Smooth muscle cell of the brain vasculature (primary cell): ENCODE results near the gene YEATS4.

Experiments
- DNase-seq: peaks from one replicate; pipeline ENCODE4 v3.0.0-alpha.2; 2012; ENCODE audit warnings: low read depth, low spot score

YEATS4 gene

DNA sequence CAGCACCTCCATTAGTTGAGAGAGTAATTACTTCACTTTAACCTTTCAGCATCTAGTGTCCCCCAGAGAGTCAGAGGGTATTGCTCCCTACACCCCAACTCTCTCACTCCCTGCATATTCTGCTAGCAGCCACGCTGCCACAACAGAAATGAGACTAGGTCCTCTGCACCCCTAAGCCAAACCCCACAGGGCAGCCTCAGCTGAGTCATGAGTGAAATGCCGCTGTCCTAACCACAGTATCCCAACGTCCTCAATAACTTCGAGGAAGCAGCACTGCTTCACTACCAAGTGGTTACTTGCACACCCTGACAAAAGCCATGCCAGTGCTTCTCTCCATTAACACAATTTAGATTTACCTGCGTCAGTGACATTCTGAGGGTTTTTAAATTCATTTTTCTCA is 18.2 kb upstream of the YEATS4 start:
- no peak for DNase-seq

GRCh38 chr12:69342421-69342820 is 17.1 kb upstream of the YEATS4 start:
- DNase-seq, result no peak

- DNase-seq, result no peak
These were observed 16.2 kb upstream of the YEATS4 start for GRCh38 chr12:69343357-69343756.

DNA sequence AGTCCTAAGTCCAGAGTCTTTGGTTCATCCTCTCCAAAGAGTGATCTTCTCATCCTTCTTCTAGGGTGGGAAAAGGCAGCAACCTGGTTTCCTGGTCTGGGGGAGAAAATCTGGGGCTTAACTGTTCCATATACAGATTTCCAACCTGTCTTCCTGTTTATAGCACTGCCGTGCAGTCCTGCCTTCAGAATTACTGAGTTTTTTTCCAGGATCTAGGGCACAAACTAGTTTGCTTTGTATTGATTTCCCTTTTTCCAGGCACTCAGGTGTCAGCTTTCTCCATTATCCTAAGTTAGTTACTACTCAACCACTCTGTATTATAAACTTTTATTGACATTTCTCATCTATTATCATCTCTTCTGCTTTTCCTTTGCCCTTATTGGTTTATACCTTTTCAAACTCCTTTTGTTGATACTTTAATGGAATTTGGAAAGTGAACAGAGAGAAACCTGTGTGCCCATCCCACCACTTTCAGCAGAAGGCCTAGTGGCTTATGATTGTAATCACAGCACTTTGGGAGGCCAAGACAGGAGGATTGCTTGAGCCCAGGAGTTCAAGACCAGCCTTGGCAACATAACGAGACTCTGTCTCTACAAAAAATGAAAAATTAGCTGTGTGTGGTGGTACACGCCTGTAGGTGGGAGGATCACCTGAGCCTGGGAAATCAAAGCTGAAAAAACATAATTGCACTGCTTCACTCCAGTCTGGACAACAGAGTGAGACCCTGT is 15.5 kb upstream of the YEATS4 start:
- DNase-seq, result no peak

DNA sequence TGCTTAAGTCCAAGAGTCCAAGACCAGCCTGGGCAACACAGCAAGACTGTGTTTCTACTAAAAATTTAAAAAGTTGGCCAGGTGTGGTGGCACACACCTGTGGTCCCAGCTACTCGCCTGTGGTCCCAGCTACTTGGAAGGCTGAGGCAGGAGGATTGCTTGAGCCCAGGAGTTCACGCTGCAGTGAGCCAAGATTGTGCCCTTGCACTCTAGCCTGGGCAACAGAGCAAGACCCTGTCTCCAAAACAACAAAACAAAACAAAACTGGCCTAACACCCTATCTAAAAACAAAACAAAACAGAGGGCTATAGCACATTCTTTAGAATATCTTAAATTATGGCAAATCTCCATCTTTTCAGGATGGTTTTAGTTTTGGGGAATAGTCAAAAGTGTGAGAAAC is 14.5 kb upstream of the YEATS4 start:
- no peak for DNase-seq

- DNase-seq, result no peak
These were observed 13.8 kb upstream of the YEATS4 start for GRCh38 chr12:69345742-69346141.

- DNase-seq, result no peak
These were observed 11.2 kb upstream of the YEATS4 start, which contains the start of gene LYZ for GRCh38 chr12:69348162-69348938. TSS of gene LYZ (plus strand) at chr12:69348381. CDS start at chr12:69348409, 28 bp downstream.

DNA sequence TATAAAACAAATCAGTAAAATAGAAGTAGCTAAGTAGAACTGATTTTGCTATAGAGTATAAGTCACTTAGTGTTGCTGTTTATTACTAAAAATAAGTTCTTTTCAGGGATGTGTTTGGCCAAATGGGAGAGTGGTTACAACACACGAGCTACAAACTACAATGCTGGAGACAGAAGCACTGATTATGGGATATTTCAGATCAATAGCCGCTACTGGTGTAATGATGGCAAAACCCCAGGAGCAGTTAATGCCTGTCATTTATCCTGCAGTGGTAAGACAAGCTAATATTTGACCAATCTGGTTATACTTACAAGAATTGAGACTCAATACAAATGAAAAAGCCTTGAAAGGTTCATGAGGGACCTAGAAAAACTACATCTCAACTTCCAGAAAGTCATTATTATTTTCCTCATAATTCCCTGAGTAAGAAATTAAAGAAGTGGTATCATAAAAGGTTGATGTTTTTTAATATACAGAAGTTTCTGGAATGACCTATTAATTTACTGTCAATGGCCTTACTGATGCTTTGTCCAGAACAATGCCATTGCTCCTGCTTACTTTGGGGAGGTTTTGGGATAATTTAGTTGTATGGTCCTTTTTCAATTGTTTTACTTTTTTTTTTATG is 9.4 kb upstream of the YEATS4 start:
- DNase-seq, result no peak

DNA sequence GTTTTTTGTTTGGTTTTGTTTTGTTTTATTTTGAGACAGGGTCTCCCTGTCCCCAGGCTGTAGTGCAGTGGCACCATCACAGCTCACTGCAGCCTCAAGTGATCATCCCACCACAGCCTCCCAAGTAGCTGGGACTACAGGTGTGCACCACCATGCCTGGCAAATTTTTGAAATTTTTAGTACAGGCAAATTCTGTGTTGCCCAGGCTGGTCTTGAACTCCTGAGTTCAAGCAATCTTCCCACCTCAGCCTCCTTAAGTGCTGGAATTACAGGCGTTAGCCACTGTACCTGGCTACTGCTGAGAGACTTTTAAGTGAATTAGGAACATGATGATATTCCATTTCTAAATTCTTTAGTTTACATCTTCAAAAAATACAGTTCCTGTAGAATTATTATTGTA is 8.8 kb upstream of the YEATS4 start:
- no peak for DNase-seq

DNA sequence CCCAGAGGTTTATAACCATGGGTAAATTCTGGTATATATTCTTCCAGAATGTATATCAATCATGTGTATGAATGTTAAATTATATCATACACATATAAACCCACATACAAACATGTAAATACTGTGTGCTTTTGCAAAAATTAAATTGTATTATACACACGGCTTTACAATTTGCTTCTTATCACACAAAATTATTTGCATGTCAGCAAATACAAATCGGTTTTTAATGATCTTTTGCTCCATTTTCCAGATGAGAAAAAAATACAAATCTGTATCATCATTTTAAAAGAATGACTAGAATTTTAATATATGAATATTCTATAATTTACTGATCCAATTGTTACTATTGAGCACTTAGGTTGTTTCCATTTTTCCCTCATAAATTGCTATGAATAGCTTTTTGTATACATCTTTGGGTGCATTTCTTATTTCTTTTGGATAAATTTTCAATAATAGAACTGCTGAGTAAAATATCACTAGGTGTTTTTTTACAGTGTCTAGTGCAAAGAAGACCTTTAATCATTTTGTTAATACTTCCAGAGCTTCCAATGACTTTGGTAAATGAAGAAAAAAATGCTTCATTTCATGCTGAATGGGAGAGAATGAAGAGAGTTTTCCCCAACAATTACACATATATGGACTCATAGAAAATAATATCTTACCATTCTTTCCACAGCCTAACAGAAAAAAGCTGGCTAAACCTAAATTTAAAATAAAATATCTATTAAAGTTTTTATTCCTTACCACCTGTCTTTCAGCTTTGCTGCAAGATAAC is 7.9 kb upstream of the YEATS4 start:
- DNase-seq, result no peak

GRCh38 chr12:69352904-69353303 is 6.6 kb upstream of the YEATS4 start:
- no peak for DNase-seq

DNA sequence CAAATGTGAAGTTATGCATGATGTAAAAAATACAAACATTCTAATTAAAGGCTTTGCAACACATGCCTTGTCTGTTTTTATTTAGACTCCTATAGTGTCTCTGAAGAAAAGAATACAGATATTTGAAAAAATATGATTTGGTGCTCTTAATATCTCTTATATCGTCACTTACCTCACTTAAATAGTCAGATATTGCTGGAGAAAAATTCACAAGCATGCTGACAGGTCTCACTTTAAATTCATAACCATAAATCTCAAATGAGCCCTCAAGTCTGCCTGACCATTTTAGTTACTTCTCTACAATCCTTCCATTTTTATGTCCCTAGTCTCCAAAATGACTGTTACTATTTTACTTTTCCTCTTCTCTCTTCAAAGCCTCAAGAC is 5.4 kb upstream of the YEATS4 start:
- no peak for DNase-seq

- no peak for DNase-seq
These were observed 4.9 kb upstream of the YEATS4 start for GRCh38 chr12:69354556-69355187.

GRCh38 chr12:69355363-69356028 is 4.0 kb upstream of the YEATS4 start:
- no peak for DNase-seq

GRCh38 chr12:69360348-69360672 is 767 bp downstream of the YEATS4 start:
- no peak for DNase-seq

DNA sequence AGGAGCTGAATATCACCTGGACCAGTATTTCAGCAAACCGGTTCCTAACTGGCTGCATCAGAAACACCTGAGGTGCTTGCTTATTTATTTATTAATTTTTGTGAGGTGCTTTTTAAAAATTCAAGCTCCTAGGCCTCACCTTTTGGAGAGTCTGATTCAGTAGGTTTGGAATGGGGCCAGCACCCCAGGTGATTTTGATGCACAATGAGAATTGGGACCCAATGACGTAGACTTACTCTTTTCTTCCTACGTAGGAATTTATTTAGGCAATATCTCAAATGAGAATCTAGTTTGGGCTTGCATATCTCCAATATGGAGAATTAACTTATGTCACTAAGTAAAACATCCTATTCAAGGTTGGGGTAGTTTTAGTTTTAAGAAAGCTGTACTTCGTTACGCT is 7.3 kb downstream of the YEATS4 start:
- DNase-seq, result no peak

DNA sequence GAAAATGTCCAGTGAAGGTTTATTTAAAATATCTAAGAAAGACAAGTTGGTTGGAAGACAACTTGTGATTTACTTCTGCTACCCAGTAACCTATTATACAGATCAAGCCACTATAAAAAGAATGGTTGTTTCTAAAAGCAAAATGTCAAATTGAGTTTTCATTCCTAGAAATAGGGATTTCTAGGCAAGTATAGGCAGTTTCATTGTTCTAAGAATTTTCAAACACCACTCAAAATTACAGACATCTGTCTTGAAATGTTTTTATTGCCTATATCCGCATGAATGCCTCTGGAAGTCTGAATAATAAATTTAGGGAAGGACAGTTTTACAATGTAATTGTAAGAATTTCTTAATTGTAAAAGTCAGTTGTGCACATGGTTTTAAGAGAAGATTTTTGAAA is 8.6 kb downstream of the YEATS4 start:
- DNase-seq, result no peak

- DNase-seq, result no peak
These were observed 23.5 kb downstream of the YEATS4 start for GRCh38 chr12:69383074-69383473.

GRCh38 chr12:69385038-69385437 is 25.5 kb downstream of the YEATS4 start:
- DNase-seq, result no peak

- DNase-seq, result no peak
These were observed 27.4 kb downstream of the YEATS4 start for GRCh38 chr12:69386921-69387320.

DNA sequence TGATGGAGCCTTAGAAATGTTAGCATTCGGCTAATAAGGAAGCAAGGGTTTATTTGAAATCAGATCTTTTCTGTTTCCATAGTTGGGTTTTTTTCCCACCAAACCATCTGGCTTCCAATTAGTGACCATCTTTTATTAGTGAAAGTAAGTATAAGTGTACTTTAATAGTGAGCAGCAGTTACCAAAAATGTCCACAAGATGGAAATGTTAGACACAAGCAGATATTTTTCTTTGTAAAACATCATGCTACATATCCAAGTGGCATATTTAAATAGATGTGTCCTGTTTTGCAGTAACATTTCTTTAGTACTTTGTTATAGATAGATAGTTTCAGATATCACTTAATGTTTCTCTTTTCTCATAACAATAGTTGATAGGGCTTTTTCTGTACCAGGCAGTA is 28.8 kb downstream of the YEATS4 start:
- peak; percentile 32 for DNase-seq
